Measurements from ENCODE around the gene CD5L.

DNA sequence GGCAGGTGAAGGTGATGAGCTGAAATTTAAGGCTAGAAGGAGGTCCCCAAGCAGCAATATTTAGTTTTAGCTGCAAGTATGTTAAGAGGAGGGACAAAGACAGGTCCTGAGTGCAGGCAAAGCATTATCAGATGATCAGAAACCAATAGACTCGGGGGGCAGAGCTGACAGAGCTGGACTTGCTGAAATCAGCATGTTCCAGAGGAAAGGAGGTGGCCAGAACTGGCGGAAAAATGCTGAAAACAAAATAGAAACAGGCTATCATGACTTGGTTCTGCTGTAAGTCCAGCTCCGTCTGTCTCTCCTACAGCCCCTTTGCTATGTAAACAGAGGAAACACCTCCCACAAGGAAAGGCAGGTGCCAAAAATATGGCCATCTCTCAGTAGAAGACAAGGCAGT lies at the start of gene CD5L:
- no peak for TF ChIP-seq CTCF (IDR thresholded peaks at IDR 0.05)
- no peak for TF ChIP-seq EP300 (IDR thresholded peaks at IDR 0.05)
- no peak for TF ChIP-seq POLR2A (IDR thresholded peaks at IDR 0.05)
- no peak for TF ChIP-seq POLR2AphosphoS5 (IDR thresholded peaks at IDR 0.05)
